SU-DHL-6 (cell line): ENCODE measurements around the gene RRP15.

ENCODE experiments used
- H2AFZ ChIP-seq: fragments of 200-600 bp; sonication (generic); 2 replicates; pipeline ENCODE4 v1.6.1; 2014; ENCODE audit warnings: low read depth, mild to moderate bottlenecking, moderate library complexity, mixed read lengths, antibody characterized with exemption, low read length; ENCODE audit not compliant: severe bottlenecking
- H3F3A ChIP-seq: fragments of 200-600 bp; shearing (Covaris generic); 2 replicates; pipeline ENCODE4 v1.6.0; 2016; ENCODE audit warnings: antibody characterized with exemption, mild to moderate bottlenecking; ENCODE audit not compliant: insufficient read depth
- H3K27ac ChIP-seq: fragments of 200-600 bp; sonication (generic); 2 replicates; pipeline ENCODE4 v1.5.1; 2016; ENCODE audit warnings: low read depth, mild to moderate bottlenecking, low read length, moderate library complexity, mixed read lengths
- H3K27me3 ChIP-seq: fragments of 200-600 bp; sonication (generic), shearing (Covaris generic); 2 replicates; pipeline ENCODE4 v1.6.0; 2014; ENCODE audit warnings: mild to moderate bottlenecking, low read length
- H3K36me3 ChIP-seq: fragments of 200-600 bp; sonication (generic); 2 replicates; pipeline ENCODE4 v1.6.1; 2014; ENCODE audit warnings: mild to moderate bottlenecking, low read length, mixed read lengths
- H3K4me2 ChIP-seq: fragments of 300-600, 200-600 bp; shearing (Covaris generic), sonication (generic); 2 replicates; pipeline ENCODE4 v1.6.0; 2014; ENCODE audit warnings: low read length, low read depth, mild to moderate bottlenecking; ENCODE audit not compliant: poor library complexity, severe bottlenecking
- H3K4me3 ChIP-seq: fragments of 200-600 bp; sonication (generic); 2 replicates; pipeline ENCODE4 v1.5.1; 2014; ENCODE audit warnings: antibody characterized with exemption, low read length, mild to moderate bottlenecking, mixed read lengths; ENCODE audit not compliant: insufficient read depth, poor library complexity, severe bottlenecking
- H3K79me2 ChIP-seq: fragments of 200-600 bp; sonication (generic); 2 replicates; pipeline ENCODE4 v1.6.1; 2014; ENCODE audit warnings: mild to moderate bottlenecking, low read length, moderate library complexity; ENCODE audit not compliant: insufficient read depth
- H3K9ac ChIP-seq: fragments of 200-600 bp; sonication (generic); 2 replicates; pipeline ENCODE4 v1.7.0; 2014; ENCODE audit warnings: mild to moderate bottlenecking, low read length
- H3K9me2 ChIP-seq: fragments of 200-600 bp; sonication (generic); replicated peaks from 2 replicates; pipeline ENCODE4 v1.6.1; 2014; ENCODE audit warnings: low read length; ENCODE audit not compliant: insufficient read depth
- H3K9me3 ChIP-seq: fragments of 200-600 bp; sonication (generic); 2 replicates; pipeline ENCODE4 v1.6.1; 2014; ENCODE audit warnings: low read length, mixed read lengths; ENCODE audit not compliant: insufficient read depth
- H4K20me1 ChIP-seq: fragments of 200-600 bp; sonication (generic); 2 replicates; pipeline ENCODE4 v1.6.1; 2014; ENCODE audit warnings: low read depth, mild to moderate bottlenecking, antibody characterized with exemption, low read length, moderate library complexity, mixed read lengths
- CTCF ChIP-seq: fragments of 200-600 bp; sonication (generic); IDR thresholded peaks from one replicate; pipeline ENCODE4 v1.5.1; 2017; ENCODE audit warnings: antibody characterized with exemption, mild to moderate bottlenecking, low read length, moderate library complexity; ENCODE audit not compliant: insufficient read depth, poor library complexity, severe bottlenecking
- EZH2phosphoT487 ChIP-seq: fragments of 200-600 bp; sonication (generic), shearing (Covaris generic); conservative IDR thresholded peaks from 2 replicates; pipeline ENCODE4 v1.6.1; 2018; ENCODE audit warnings: mild to moderate bottlenecking, antibody characterized with exemption, low read length, moderate library complexity, mixed read lengths

RRP15 gene

GRCh38 chr1:218259800-218260199 lies 25.3 kb upstream of the RRP15 start:
- no peak overlapping the region for H3K4me3 ChIP-seq
- H3K4me2 ChIP-seq = no peak overlapping the region
- H3K9me2 ChIP-seq = no peaks in the 10 kb centered on the region
- H3K9me3 ChIP-seq = no peaks in the 10 kb centered on the region
- no peak overlapping the region for H3K27ac ChIP-seq
- H3K27me3 ChIP-seq = no peaks in the 10 kb centered on the region
- H3K36me3 ChIP-seq = no peaks in the 10 kb centered on the region
- no peaks in the 10 kb centered on the region for H3F3A ChIP-seq
- TF ChIP-seq CTCF (peak; percentile 44), EZH2phosphoT487 (no peak)
- no peaks in the 10 kb centered on the region for H3K79me2 ChIP-seq
- H2AFZ ChIP-seq = no peak overlapping the region
- H3K9ac ChIP-seq = no peak overlapping the region
- H4K20me1 ChIP-seq = no peaks in the 10 kb centered on the region

GRCh38 chr1:218262259-218262658 lies 22.8 kb upstream of the RRP15 start:
- Histone ChIP-seq H3K9ac (no peak overlapping the region), H4K20me1 (no peaks in the 10 kb centered on the region), H3K9me3 (no peaks in the 10 kb centered on the region), H3K27ac (no peak overlapping the region), H3K27me3 (no peaks in the 10 kb centered on the region), H3F3A (no peaks in the 10 kb centered on the region), H2AFZ (no peak overlapping the region), H3K4me2 (no peak overlapping the region), H3K4me3 (no peak overlapping the region), H3K79me2 (no peaks in the 10 kb centered on the region), H3K36me3 (no peaks in the 10 kb centered on the region), H3K9me2 (no peaks in the 10 kb centered on the region)
- TF ChIP-seq EZH2phosphoT487 = no peak
- TF ChIP-seq CTCF = no peak

- Histone ChIP-seq H3K4me2 (no peak overlapping the region), H3K9ac (no peak overlapping the region), H3K9me2 (no peaks in the 10 kb centered on the region), H3K36me3 (no peaks in the 10 kb centered on the region), H3K79me2 (no peaks in the 10 kb centered on the region), H3K27ac (no peak overlapping the region), H3K4me3 (no peak overlapping the region), H3F3A (no peaks in the 10 kb centered on the region), H3K9me3 (no peaks in the 10 kb centered on the region), H4K20me1 (no peaks in the 10 kb centered on the region), H2AFZ (no peak overlapping the region), H3K27me3 (no peaks in the 10 kb centered on the region)
- no peak for TF ChIP-seq CTCF
These were observed 18.7 kb upstream of the RRP15 start for GRCh38 chr1:218266356-218266755.

- Histone ChIP-seq H3K36me3 (no peaks in the 10 kb centered on the region), H4K20me1 (no peaks in the 10 kb centered on the region), H3K9me2 (no peaks in the 10 kb centered on the region), H3F3A (no peaks in the 10 kb centered on the region), H3K79me2 (no peaks in the 10 kb centered on the region), H2AFZ (no peak overlapping the region), H3K4me2 (no peak overlapping the region), H3K9ac (no peak overlapping the region), H3K27ac (no peak overlapping the region), H3K4me3 (no peak overlapping the region), H3K27me3 (no peaks in the 10 kb centered on the region), H3K9me3 (no peaks in the 10 kb centered on the region)
- no peak for TF ChIP-seq EZH2phosphoT487
- no peak for TF ChIP-seq CTCF
These were observed 12.7 kb upstream of the RRP15 start for GRCh38 chr1:218272366-218272765.
